GM19025 (cell line): ENCODE data around the gene TMEM219.
A peak's percentile ranks its signal among the peaks of the same experiment; 100 is the strongest.
"Not testable (repeated sequence)": the region's sequence is repeated elsewhere in the genome, so short reads cannot be mapped to it uniquely, and the experiment has no call there.

Source experiments
- ATAC-seq: cut with Tn5 transposase; IDR thresholded peaks from one replicate; pipeline ENCODE4 v1.9.1; 2021; ENCODE audit warnings: mild to moderate bottlenecking, low read depth, moderate library complexity; ENCODE audit not compliant: unreplicated experiment

The TMEM219 gene, protein sequence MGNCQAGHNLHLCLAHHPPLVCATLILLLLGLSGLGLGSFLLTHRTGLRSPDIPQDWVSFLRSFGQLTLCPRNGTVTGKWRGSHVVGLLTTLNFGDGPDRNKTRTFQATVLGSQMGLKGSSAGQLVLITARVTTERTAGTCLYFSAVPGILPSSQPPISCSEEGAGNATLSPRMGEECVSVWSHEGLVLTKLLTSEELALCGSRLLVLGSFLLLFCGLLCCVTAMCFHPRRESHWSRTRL

DNA sequence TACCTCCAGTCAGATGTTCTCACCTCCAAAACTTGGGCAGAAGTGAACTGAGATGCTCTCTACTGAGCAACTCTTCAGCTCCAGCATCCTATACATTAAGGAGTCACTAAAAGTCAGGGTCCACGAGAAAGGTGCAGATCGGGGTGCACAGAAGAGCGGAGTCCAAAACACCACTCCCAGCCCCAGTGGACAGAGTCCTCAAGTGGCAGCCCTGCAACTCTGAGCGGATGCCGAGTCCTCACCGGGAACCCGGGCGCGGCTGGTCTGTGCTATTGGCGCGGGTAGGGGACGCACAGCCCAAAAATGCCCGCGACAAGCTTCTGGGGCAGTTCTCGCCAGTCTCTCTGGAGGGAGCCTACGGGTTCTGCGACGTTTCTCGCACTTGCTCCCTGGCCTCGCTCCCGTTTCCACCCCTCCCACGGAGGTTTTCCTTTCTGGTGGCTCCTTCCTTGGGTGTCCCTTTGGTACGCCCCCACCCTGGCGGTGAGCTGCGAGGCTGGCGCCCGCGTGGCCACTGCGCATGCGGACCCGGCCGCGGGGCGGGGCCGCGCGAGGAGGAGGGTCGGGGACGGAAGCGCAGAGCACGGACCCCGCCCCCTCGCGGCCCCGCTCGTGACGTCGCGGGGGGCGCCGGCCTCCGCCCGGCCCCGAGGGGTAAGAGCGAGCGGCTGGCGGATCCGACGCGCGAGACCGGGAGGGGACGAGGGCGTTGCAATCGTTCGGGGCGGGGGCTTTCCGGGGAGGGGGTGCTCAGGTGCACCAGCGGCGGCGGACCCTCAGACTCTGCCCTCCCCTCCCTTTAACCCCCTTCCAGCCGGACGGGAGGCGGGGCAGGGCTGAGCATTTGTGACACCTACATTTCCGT lies at the start of gene TMEM219:
Gene TMEM219 (plus strand): TSS at position 601 of the 865 bp plus-strand sequence. CDS start 1,065 bp downstream, outside the sequence.
- peak; percentile 95 for ATAC-seq

DNA sequence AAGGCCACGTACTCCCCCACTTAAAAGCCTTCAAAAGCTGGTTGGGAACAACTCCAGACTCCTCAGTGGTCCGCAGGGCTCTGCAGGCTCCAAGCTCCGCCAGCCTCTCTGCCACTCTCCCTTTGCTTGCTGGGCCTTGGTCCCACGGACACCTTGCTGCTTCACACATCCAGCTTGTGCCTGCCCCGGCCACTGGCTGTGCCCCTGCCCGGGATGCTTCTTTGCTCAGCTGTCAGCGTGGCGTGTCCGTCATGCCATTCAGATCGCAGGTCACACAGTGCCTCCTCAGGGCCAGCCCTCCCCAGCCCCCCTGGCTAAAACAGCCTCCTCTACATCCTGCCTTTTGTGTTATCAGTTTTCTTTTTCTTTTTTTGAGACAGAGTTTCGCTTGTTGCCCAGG lies 49.8 kb upstream of the TMEM219 start:
- ATAC-seq, result no peak

DNA sequence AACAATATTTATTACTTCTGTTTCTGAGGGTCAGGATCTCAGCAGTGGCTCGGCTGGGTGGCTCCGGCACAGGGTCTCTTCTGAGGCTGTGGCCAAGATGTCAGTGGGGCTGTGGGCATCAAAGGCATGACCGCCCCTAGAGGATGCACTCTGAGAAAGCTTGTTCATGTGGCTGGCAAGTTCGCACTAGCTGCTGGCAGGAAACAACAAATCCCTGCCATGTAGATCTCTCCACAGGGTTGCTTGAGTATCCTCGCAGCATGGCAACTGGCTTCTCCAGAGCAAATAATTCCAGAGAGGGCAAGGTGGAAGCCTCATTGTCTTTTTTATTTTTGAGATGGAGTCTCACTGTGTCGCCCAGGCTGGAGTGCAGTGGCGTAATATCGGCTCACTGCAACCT lies 48.4 kb upstream of the TMEM219 start:
- ATAC-seq, result no peak

DNA sequence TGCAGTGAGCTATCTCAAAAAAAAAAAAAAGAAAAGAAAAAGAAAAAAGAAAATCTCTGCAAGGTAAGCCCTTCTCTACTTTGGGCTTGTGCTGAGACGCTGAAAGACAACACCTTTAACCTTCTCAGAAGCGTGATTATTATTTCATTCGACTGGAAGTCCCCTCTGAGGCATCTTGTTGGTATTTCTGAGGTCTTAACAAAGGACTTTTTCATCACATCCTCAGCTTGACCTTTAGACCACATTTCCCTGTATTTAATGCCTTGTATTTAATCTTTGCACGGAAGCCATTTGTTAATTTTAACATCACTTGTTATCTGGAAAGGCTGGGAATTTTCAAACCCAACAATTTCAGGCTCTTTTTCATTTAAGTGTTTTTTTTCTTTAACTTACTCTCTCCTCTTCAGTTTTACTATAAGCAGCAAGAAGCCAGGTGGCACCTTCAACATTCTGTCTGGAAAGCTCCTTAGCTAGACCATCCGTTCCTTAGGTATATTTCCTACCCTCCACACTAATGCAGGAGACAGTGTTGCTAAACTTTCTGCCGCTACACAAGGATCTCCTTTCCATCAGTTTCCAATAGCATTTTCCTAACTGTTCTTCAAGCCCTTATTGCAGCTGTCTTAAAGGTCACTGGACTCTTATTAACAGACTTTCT lies 46.2 kb upstream of the TMEM219 start:
- no peak for ATAC-seq

DNA sequence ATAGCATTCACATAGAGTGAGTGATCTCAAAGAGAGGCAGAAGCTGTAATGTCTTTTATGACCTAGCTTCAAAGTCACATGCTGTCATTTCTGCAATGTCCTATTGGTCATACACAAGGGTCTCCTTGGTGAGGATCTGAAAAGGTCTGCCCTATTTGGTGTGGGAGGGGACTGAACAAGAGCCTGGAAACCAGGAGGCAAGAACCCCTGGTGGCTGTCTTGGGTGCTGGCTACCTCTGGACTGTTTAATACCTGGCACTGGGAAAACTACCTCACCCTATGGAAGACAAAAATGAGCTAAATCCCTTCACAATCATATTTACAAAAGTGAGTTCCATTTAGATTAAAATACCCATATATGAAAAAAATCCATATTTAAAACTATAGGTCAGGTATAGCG lies 44.9 kb upstream of the TMEM219 start:
- no peak for ATAC-seq

DNA sequence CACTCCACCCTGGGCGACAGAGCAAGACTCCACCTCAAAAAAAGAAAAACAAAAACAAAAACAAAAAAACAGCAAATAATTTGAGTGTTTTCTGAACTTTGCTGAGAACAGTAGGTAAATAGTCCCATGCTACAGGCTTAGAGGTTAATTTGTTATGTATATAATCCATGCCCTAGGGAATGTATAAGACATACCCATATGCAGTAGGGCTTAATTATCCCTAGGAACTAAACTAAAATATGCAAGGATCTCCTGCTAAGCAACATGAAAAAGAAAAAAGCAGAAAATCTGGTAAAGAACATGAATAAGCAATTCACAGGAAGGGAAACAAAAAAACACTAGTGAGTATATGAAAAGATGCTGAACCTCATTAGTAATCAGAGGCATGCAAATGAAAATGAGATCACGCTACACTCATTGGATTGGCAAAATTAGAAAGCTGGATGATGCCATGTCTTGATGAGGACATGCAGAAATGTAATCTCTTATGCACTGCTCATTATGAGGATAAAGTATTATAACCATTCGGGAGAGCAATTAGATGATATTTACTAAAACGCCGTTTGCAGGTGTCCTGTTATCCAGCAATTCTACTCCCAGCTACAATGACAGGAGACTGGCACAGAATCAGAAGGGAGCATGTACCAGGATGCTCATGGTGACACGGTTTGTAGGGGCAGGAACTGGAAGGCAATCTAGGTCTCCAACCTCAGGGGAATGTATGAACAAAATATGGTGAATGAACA lies 41.4 kb upstream of the TMEM219 start:
- no peak for ATAC-seq

DNA sequence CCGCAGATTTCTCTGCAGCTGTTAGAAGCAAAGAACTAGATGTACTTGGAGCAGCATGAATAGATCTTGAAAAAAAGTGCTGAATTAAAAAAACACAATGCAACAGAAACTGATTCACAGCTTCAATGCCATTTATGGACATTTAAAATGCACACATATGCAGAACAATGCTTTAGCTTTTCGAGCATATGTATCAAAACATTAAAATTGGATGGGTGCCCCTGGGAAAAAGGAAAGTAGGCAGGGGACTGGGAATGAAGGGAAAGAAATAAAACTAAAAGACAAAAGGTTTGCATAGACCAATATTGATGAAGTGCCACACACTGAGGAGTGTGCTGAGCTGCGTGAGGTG lies 40.9 kb upstream of the TMEM219 start:
- no peak for ATAC-seq

DNA sequence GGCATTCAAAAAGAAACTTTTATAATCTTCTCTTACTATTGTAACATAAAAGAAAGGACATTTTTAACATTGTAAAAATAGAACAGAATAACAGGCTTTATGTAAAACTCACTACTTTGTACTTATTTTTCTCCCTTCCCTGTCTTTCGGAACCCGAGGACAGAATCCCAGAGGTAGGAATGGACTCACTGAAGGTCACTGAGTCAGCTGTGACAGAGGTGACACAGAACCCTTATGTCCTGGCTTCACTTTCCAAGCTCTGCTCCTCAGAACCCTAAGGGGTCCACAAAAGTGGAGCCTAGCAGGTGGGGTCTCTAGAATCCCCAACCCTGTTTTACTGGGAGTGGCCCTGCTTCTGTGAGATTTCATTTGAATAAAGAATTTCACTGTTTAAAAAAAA lies 39.6 kb upstream of the TMEM219 start:
- ATAC-seq, result no peak

DNA sequence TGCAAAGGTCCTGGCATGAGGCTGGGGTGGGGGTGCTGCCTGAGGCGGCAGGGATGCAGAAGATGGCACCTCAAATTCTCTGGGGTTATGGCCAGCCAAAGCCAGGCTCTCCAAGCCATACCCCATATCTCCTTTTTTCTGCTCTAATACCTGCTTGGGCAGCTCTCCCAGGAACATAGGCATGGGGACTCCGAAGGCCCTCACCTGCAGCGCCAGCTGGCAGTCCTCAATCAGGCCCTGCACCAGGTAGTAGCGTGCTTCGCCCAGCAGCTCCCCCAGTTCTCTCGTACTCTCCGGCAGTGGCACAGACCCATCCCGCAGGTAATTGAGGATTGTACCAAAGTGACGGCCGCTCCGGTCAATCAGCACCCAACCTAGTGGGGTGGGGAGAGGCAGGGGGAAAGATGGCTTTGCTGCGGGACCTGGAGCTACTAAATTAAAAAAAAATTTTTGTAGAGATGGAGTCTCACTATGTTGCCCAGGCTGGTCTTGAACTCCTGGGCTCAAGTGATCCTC lies 38.8 kb upstream of the TMEM219 start:
- ATAC-seq, result no peak

DNA sequence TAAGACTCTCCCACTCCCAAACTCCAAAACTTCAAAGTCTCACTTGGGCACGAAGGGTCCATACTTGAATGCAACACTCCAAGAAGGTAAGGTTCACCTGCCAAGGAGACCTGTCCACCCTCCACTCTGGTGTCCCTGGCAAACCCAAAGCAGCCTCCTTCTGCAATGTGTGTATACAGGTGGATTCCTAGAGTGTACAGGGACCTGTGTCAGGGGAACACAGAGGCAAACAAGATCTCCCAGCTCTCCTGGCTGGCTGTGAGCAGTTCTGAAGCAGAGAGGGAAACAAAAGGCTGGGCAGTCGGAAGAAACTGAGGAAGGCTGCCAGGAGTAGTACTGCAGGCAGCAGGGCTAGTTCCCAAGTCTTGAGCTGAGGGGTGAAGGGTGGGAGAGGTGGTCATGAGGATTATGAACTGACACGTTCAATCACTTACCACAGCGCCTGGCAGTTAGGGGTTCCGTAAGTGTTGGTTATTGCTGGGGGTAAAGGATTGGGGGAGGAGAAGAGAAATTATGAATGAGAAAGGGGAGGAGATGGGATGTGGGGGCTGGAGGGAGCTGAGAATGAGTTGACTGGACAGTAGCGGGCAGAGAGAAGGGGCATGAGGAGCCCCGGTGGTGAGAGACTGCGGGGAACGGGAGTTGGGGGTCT lies 36.6 kb upstream of the TMEM219 start:
- no peak for ATAC-seq

DNA sequence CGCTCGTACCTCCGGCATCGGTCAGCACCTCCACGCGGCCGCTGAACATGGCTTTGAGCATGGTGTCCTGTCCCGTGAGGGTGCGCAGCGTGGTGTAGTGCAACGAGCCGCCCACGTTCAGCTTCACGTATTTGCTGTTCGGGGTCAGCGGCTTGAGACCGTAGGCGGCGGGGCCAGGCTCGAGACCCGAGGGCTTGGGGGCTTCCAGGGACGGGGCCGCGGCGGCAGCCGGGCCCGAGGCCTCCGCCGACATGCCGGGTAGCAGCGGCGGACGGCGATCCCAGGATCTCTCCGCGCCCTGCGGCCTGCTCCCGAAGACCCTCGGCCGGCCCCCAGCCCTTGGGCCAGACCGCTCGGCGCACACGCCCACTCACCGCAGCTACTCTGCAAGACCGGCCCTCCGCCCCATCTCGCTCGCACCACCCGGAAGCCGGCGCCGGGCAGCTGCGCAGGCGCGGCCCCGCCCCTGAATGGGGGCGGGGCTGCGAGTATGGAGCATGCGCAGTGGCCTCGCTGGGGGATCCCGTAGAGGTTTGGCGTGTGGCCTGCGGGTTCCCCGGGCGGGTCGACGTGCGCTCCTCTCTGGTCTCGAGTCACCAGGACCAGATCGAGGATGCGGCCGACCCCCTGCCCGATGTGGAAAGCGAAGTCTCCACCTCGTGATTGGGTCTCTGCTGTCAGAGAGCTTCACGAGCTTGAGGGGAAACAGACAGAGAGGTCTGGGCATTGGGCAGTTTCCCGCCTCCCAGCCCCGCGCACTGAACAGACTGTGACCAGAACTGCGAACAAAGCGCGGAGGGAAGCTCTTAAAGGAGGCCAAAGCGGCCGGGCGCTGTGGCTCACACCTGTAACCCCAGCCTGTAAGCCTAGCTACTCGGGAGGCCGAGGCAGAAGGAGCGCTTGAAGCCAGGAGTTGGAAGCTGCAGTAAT lies 35.8 kb upstream of the TMEM219 start, which contains the start of gene KCTD13:
Gene KCTD13 (minus strand): TSS at position 446 of the 930 bp plus-strand sequence. CDS start 193 bp downstream, at position 253.
- ATAC-seq, result peak; percentile 82

DNA sequence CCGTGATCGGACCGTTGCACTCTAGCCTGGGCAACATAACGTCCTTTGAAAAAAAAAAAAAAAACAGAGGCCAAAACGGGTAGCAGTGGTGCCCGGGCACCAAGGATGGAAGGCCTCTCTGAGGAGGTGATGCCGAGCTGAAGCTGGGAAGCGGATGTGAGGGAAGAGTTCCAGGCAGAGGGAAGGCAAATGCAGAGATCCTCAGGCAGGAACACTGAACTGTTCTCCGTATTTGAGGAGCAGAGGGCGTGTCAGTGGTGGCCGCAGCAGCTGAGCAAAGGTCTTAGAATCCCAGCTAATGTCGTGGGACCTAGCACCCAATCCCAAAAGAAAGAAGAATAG lies 35.2 kb upstream of the TMEM219 start:
- ATAC-seq, result no peak

DNA sequence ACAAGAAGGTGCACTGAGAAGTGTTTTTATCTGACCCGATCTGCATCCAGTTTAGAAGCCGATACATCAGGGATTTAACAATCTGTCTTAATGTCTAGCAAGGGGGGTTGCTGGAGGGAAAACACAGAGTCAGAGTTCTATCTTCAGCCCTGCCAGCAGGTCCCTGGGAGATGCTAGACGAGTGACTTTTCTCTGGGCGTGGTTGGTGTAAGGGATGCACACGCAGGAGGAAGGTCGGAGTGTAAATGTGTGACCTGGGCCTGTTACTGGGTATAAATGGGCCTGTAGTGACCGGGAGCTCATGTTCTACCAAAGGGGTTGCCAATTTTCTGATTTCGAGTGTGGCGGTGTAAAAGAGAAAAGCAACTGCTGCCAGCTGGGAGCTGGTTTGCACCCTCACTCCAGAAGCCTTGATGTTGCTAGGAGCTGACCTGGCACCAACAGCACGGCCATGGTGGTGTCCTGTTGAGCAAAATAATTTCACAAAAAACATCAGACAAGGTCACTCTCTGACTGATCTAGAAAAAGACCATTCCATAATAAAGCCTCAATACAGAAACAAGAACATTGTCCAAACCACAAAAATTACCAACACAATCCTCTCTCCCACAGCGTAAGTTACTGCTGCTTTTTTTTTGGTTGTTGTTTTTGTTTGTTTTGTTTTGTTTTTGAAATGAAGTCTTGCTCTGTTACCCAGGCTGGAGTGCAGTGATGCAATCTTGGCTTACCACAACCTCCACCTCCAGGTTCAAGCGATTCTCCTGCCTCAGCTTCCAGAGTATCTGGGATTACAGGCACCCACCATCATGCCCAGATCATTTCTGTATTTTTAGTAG lies 34.6 kb upstream of the TMEM219 start:
- no peak for ATAC-seq

DNA sequence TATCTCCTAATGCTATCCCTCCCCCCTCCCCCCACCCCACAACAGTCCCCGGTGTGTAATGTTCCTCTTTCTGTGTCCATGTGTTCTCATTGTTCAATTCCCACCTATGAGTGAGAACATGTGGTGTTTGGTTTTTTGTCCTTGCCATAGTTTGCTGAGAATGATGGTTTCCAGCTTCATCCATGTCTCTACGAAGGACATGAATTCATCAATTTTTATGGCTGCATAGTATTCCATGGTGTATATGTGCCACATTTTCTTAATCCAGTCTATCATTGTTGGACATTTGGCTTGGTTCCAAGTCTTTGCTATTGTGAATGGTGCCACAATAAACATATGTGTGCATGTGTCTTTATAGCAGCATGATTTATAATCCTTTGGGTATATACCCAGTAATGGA lies 30.1 kb upstream of the TMEM219 start:
- not testable (repeated sequence) for ATAC-seq

DNA sequence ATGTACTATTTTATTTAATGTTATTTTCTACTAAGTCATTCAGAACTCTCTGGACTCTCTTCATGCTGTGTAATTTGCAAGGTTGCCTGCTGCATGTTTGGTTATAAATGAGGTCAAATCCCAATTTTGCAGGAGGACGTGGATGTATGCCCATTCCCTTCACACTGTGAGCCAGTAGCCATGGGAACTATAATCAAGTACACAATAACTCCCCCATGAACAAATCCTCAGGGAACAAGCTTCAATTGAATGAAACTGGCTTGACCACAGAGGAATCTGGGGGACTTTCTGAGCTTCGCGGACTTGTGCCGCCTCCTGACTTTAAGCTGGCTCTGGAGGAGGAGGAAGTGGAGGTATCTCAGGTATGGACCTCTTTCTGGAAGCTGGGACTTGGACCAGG lies 21.2 kb upstream of the TMEM219 start:
- ATAC-seq, result no peak

DNA sequence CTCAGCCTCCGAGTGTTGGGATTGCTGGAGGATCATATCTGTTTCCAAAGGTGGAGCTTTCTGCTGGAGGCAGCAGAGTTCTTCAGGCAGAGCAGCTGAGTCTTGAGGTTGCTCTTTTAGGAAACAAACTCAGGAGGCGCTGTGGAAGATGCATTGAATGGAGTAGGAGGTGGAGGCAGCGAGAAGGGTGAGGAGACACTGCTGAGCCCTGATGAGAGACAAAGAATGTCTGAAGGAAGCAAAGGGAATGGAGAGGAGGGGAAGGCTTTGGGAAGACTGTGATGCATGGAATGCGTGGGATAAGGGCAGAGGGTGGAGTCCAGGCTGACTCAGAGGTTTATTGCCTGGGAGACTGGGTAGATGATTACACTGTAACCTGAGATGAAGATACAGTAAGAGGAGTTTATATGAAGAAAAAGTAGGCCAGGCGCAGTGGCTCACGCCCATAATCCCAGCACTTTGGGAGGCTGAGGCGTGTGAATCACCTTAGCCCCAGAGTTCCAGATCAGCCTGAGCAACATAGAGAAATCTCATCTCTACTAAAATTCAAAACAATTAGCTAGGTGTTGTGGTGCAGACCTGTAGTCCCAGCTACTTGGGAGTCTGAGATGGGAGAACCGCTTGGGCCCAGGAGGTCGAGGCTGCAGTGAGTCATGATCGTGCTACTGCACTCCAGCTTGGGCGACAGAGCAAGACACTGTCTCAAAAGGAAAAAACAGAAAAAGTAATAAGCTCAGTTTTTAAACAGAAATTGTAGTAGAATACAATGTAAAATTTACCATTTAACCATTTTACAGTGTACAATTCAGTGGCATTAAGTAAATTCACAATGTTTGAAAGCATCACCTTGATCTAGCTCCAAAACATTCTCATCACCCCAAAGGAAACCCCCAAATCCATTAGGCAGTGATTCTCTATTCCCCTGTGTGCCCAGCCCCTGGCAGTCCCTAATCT lies 17.8 kb upstream of the TMEM219 start:
- no peak for ATAC-seq

DNA sequence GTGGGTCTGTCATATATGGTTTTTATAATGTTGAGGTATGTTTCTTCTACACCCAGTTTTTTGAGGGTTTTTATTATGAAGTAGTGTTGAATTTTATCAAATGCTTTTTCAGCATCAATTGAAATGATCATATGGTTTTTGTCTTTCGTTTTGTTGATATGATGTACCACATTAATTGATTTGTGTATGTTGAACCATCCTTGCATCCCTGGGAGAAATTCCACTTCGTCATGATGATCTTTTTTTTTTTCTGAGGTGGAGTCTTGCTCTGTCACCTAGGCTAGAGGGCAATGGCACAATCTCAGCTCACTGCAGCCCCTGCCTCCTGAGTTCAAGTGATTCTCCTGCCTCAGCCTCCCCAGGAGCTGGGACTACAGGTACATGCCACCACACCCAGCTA lies 14.0 kb upstream of the TMEM219 start:
- ATAC-seq, result no peak
